DND-41 (cell line): ENCODE results near the gene ABL2.

Experiments
- ATAC-seq: fragments of 200-7000 bp; cut with Tn5 transposase; 3 replicates; pipeline ENCODE4 v1.9.1; 2021; ENCODE audit warnings: low read depth; ENCODE audit not compliant: insufficient read depth
- DNase-seq: peaks from one replicate; pipeline ENCODE4 v3.0.0-alpha.2; 2020
- H2AFZ ChIP-seq: 2 replicates; pipeline ENCODE4 v1.6.0; 2012; ENCODE audit warnings: low read depth, low read length
- H3K27ac ChIP-seq: 2 replicates; pipeline ENCODE4 v1.5.1; 2012; ENCODE audit warnings: low read length, inconsistent platforms
- H3K27me3 ChIP-seq: fragments of 200-600 bp; sonication (generic); 2 replicates; pipeline ENCODE4 v1.6.0; 2012; ENCODE audit warnings: low read length, mild to moderate bottlenecking, inconsistent platforms; ENCODE audit not compliant: insufficient read depth, poor library complexity
- H3K36me3 ChIP-seq: 2 replicates; pipeline ENCODE4 v1.5.1; 2012; ENCODE audit warnings: low read length, inconsistent platforms; ENCODE audit not compliant: insufficient read depth
- H3K4me1 ChIP-seq: 2 replicates; pipeline ENCODE4 v1.5.1; 2012; ENCODE audit warnings: mild to moderate bottlenecking, low read length; ENCODE audit not compliant: insufficient read depth
- H3K4me2 ChIP-seq: 2 replicates; pipeline ENCODE4 v1.6.0; 2012; ENCODE audit warnings: mild to moderate bottlenecking, moderate library complexity, low read length, inconsistent platforms; ENCODE audit not compliant: insufficient read depth
- H3K4me3 ChIP-seq, 2 experiments: fragments of 200-600 bp in 1 of 2; shearing (Covaris generic) in 1 of 2; 2 replicates each; pipeline ENCODE4 v1.5.1; 2012 to 2016; ENCODE audit warnings: inconsistent platforms in 2 of 2, low read length in 2 of 2, mild to moderate bottlenecking in 2 of 2, low read depth in 1 of 2, moderate library complexity in 1 of 2
- H3K79me2 ChIP-seq: 2 replicates; pipeline ENCODE4 v1.6.0; 2012; ENCODE audit warnings: low read length, inconsistent platforms; ENCODE audit not compliant: insufficient read depth
- H3K9ac ChIP-seq: 2 replicates; pipeline ENCODE4 v1.6.0; 2012; ENCODE audit warnings: low read depth, mild to moderate bottlenecking, inconsistent platforms, low read length, moderate library complexity
- H3K9me3 ChIP-seq: 2 replicates; pipeline ENCODE4 v1.5.1; 2012; ENCODE audit warnings: low read length, moderate library complexity, mild to moderate bottlenecking, inconsistent platforms; ENCODE audit not compliant: insufficient read depth, severe bottlenecking
- H4K20me1 ChIP-seq: 2 replicates; pipeline ENCODE4 v1.6.0; 2012; ENCODE audit warnings: low read length; ENCODE audit not compliant: insufficient read depth
- CTCF ChIP-seq: IDR thresholded peaks from 2 replicates; pipeline ENCODE4 v1.5.1; 2012; ENCODE audit warnings: borderline replicate concordance, low read length, moderate library complexity, mild to moderate bottlenecking; ENCODE audit not compliant: poor library complexity, severe bottlenecking; ENCODE audit errors: extremely low read depth
- EZH2 ChIP-seq: IDR thresholded peaks from 3 replicates; pipeline ENCODE4 v1.6.1; 2012; ENCODE audit warnings: borderline replicate concordance, low read depth, mild to moderate bottlenecking, moderate library complexity, low read length, inconsistent platforms; ENCODE audit not compliant: severe bottlenecking

The ABL2 gene

GRCh38 chr1:179087665-179088064, 141.8 kb downstream of the ABL2 start:
- Histone ChIP-seq H3K9ac (no peak overlapping the region), H3K4me3 (no peak overlapping the region), H3K79me2 (peaks cover 47% of the 10 kb centered on the region), H3K36me3 (peaks cover 82% of the 10 kb centered on the region), H3K4me2 (no peak overlapping the region), H3K9me3 (no peaks in the 10 kb centered on the region), H2AFZ (no peak overlapping the region), H3K4me1 (peaks cover 29% of the 10 kb centered on the region), H3K27ac (no peak overlapping the region), H3K27me3 (no peaks in the 10 kb centered on the region), H4K20me1 (peaks cover 36% of the 10 kb centered on the region)
- ATAC-seq (no peak), DNase-seq (no peak)
- TF ChIP-seq CTCF (no peak), EZH2 (no peak)

GRCh38 chr1:179083533-179083932, 145.9 kb downstream of the ABL2 start:
- TF ChIP-seq EZH2 (no peak), CTCF (no peak)
- peaks cover 43% of the 10 kb centered on the region for H3K36me3 ChIP-seq
- peak overlapping the region; percentile 98 for H3K4me2 ChIP-seq
- peaks cover 28% of the 10 kb centered on the region for H4K20me1 ChIP-seq
- H3K9me3 ChIP-seq, result no peaks in the 10 kb centered on the region
- H3K27me3 ChIP-seq, result no peaks in the 10 kb centered on the region
- H3K4me1 ChIP-seq, result peaks cover 44% of the 10 kb centered on the region
- ATAC-seq (no peak), DNase-seq (no peak)
- H3K4me3 ChIP-seq, result peak overlapping the region in 1 of 2 experiments; percentile 91; a peak in 1 of 4 replicates
- H3K27ac ChIP-seq, result 0 out of 2 replicates have a peak overlapping the region, but pooled peaks have one; percentile 17
- no peak overlapping the region for H2AFZ ChIP-seq
- H3K9ac ChIP-seq, result peak overlapping the region; percentile 98; the same call in 1 of the 2 replicates
- peaks cover 51% of the 10 kb centered on the region for H3K79me2 ChIP-seq

GRCh38 chr1:179082999-179083335, 146.5 kb downstream of the ABL2 start:
- TF ChIP-seq CTCF (no peak), EZH2 (no peak)
- Histone ChIP-seq H3K9ac (peak overlapping the region; percentile 98), H3K4me3 (peak overlapping the region; percentile 90 to 91), H3K4me1 (peaks cover 44% of the 10 kb centered on the region), H4K20me1 (peaks cover 26% of the 10 kb centered on the region), H3K36me3 (peaks cover 38% of the 10 kb centered on the region), H3K4me2 (peak overlapping the region; percentile 98), H3K9me3 (no peaks in the 10 kb centered on the region), H3K27ac (peak overlapping the region; percentile 91), H2AFZ (peak overlapping the region; percentile 87), H3K27me3 (no peaks in the 10 kb centered on the region), H3K79me2 (peaks cover 51% of the 10 kb centered on the region)
- DNase-seq, result peak; percentile 49
- peak; percentile 13; the same call in 2 of the 3 replicates for ATAC-seq
